ENCODE measurements around the gene REEP3. TPM values are rescaled to one million over a fixed set of nuclear protein-coding genes. Genes with fewer than 3 reads are reported as not detected.
"Not testable (repeated sequence)": the region's sequence is repeated elsewhere in the genome, so short reads cannot be mapped to it uniquely, and the experiment has no call there.

The REEP3 gene
- total RNA-seq, 1 donor from 2014 or later: 48.6 TPM

DNA sequence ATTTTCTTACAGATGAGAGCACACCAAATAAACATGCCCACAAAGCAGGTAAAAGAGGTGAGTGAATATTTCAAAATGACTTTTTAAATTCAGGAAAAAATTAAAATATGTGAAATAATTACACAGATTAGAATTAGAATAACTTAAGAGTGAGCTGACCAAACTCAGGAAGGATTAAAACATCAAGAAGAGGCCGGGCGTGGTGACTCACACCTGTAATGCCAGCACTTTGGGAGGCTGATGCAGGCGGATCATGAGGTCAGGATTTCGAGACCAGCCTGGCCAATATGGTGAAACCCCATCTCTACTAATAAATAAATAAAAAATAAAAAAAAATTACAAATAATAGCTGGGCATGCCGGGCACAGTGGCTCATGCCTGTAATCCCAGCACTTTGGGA, 140.1 kb downstream of the REEP3 start:
- no peak for DNase-seq (ENCODE audit: low read depth)

DNA sequence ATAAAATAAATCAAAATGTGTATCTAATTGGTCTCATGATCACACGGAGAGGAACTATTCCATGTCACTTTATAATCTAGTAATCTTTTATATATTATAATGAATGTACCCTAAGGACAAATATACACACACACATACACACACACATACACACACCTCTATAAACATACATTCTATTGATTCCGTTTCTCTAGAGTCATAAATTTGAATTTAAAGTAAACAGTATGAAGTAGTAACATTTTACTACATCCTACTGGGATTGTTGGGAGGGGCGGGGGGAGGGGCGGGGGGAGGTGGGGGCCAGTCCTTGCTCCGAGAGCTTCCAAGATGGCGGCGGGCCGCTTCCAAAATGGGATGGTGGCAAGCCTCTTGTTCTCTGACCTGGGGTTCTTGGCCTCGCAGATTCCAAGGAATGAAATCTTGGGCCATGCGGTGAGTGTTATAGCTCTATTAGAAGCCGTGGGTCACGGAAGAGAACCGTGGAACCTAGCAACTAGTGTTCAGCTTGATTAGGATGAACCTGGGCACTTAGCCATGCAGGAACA, 143.2 kb downstream of the REEP3 start:
- no peak for DNase-seq (ENCODE audit: low read depth)

DNA sequence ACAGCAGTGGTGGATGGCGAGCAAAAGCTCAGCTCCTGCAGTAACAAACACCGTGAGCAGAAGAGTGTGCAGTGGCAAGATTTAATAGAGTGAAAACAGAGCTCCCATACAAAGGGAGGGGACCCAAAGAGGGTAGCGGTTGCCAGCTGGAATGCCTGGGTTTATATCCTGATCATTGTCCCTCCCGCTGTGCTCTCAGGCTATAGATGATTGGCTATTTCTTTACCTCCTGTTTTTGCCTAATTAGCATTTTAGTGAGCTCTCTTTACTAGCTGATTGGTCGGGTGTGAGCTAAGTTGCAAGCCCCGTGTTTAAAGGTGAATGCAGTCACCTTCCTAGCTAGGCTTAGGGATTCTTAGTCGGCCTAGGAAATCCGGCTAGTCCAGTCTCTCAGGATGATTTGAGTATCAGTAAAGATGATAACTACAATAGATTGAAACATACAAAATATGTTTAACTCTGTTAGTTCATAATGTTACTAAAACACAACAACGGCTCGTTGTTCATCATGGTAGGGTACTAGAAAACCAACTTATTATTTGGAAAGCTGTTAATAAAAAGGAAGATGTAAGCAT, 143.9 kb downstream of the REEP3 start:
- not testable (repeated sequence) for DNase-seq (ENCODE audit: low read depth)

DNA sequence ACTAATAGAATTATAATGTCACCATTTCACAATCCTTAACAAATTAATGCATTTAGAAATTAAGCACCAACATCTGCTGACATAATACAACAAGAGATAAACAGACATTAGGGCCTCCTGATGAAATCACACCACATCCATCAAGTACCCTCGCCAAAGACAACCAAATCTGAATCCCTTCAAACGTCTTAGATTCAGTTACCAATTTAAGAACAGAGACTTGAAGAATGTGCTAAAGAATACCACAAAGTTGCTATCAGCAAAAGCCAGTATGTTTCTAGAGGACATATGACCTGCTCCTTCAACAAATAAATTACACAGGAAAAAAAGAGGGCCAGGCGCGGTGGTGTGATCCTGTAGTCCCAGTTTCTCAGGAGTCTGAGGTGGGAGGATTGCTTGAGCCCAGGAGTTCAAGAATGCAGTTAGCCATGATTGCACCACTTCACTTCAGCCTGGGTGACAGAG, 144.5 kb downstream of the REEP3 start:
- DNase-seq (ENCODE audit: low read depth): no peak

DNA sequence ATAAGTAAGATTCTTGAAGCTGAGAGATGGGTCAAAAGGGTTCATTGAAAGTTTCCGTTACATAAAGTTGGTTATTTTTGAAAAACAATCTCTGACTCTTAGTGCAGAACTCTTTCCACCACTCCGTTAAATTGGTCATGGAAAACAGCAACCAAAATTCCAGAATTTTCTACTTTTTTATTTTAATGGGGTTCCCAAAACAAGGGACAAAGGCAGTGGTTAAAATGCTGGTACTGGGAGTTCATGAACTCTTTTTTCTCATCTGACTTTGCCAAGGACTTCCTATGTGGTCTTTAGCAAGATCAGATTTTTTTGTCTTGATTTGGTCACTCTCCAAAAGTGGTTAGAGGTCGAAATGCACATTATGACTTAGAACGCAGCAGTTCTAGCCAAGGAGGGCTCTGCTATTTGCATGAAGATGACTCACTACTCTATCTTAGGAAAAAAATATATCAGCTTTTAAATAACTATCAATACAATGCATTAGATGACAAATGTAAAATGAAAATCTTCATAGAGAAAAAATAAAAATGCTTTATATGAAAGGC, 145.7 kb downstream of the REEP3 start:
- peak; percentile 67 for DNase-seq (ENCODE audit: low read depth)

DNA sequence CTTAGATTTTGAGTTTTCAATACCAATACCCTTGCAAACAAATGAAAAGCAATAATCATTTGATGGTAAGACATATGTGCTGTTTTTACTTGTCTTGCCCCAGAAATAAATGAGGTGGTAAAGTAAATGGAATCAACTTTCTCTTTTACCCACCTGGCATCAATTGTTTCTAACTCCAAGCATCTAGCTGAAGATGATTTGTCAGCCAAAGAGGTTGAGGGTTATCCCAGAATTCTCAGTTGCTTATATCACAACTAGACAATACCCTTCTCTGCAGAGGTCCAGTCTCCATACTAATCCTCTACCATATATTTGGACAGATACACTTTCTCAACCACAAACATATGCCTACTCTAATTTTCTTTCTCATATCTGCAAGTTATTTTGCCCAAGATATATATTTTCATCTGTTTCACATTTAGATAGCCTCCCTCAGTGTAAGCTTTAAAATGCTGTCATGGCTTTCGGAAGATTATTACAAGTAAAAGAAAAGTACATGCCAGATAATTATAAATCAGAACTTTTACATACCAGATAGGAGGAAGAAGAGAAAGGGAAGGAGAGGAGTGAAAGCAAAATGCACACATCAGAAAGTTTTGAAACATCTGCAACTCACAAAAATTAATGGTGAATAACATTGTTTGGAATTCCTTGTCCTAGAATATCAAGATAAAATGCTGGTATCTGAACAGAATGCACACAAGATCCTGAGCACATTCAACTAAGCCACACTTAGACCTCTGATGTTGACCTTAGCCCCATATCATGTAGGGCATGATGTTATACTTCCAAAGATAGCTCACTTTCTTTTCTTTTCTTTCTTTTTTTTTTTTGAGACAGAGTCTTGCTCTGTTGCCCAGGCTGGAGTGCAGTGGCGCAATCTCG, 146.6 kb downstream of the REEP3 start:
- DNase-seq (ENCODE audit: low read depth): no peak

DNA sequence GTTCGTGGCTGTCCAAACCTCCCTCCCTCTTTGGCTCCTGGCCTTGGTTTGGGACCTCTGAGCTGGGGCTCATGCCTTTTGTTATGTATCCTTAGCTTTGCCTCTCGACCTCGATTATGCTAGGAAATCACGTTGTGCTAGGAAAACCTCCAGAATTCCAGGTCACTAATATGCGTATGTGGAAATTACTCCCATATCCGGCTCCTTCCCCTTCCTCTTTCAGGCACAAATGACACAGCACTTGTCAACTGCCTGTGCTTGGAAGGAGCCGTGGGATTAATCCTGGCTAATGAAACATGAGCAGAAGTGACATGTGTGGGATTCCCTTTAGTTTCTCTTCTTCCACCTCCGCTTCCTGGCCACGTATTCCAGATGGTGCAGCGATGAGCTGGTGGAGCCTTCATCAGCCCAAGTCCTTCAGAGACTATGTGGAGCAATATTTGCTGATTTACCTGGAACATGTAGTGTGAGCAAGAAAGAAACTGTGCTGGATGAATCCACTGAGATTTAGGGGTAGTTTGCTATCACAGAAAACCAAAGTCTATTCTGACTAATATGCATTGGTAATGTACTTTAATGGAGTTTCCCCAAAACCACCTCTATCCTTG, 149.2 kb downstream of the REEP3 start:
- DNase-seq (ENCODE audit: low read depth): peak; percentile 39

DNA sequence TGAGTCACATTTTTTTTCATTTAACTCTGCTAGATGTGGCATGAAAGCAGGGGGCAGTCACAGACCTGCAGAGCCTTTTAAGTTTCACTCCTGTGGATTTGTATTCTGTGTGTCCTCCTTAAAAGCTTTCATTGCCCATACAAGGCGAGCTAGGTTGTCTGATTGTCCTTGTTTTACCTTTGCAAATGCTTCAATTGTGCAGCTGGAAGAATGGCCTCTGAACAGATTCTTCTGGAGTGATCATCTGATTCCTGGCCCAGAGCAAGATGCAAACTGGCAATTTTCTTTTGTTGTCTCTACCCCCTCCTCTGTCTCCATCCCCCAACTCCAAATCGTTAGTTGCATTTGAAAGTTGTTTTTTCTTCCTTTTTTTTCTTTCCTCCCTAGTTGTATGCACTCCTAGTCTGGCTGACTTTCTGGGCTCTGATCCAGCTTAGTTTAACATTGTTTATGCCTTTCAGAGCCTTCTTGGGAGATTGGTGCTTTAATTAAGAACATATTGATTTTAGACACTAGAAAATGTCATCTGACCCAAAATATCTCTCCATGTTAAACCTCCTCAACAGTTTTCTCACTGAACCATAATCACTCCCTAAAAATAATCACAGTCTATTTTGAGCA, 150.2 kb downstream of the REEP3 start:
- peak; percentile 24 for DNase-seq (ENCODE audit: low read depth)

DNA sequence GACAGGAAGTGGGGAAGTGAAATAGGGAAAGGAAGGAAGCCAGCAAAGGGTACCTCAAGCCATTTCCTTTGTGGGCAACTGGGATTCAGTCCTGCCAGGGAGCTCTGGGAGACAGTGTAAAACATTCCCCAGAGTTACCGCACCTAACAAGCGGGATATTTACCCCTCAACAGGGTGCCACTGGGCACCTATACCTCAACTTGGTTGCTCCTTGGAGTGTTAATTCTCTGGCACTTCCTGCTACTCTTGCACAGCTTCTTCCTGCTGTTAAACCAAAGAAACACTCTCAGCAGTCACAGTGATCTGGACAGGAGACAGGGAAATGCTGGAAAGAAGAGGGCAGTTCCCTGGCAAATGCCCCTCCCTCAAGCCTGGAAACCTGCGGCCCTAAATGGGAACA, 151.3 kb downstream of the REEP3 start:
- DNase-seq (ENCODE audit: low read depth): no peak

DNA sequence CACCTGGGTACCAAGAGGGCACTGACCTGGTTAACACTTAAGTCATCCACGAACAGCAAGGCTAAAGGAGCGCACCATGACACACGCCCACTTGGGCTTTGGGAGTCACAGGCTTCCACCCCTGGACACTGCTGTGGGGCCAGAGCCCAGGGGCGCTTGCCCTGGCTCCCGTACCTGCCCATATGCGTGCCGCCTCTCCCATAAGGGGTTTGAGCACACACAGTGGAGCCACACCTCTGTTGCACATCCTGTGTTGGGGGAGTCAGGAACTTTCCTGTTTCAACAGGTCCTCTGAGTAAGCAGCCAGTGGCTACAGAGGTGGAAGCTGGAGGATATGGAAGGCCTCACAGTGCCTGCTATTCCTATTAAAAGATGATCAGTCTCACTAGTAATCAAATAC, 152.0 kb downstream of the REEP3 start:
- DNase-seq (ENCODE audit: low read depth): no peak

DNA sequence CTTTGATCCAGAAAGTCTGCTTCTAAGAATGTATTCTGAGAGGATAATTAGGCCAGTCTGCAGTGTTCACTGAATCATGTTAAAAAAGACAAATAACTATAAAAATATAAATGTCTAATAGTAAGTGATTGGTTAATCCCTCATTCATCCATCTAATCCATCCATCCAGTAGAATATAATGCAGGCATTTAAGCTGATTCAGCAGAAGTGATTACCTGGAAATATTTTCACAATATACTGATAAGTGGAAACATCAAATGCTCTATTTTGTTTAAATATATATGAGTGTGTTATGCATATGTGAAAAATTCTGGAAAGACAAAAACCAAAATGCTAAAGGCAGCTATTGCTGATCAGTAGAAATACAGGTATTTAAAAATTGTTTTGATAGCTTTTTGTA, 152.6 kb downstream of the REEP3 start:
- no peak for DNase-seq (ENCODE audit: low read depth)

Other genes with a start within 250 kb of the REEP3 start
- 145 and 181 TPM in 2 replicates for gene JMJD1C, start 55.4 kb upstream of the REEP3 start, total RNA-seq